ENCODE results near the gene CX3CR1.
"Not testable (repeated sequence)": the region's sequence is repeated elsewhere in the genome, so short reads cannot be mapped to it uniquely, and the experiment has no call there.

CX3CR1 gene, protein sequence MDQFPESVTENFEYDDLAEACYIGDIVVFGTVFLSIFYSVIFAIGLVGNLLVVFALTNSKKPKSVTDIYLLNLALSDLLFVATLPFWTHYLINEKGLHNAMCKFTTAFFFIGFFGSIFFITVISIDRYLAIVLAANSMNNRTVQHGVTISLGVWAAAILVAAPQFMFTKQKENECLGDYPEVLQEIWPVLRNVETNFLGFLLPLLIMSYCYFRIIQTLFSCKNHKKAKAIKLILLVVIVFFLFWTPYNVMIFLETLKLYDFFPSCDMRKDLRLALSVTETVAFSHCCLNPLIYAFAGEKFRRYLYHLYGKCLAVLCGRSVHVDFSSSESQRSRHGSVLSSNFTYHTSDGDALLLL

DNA sequence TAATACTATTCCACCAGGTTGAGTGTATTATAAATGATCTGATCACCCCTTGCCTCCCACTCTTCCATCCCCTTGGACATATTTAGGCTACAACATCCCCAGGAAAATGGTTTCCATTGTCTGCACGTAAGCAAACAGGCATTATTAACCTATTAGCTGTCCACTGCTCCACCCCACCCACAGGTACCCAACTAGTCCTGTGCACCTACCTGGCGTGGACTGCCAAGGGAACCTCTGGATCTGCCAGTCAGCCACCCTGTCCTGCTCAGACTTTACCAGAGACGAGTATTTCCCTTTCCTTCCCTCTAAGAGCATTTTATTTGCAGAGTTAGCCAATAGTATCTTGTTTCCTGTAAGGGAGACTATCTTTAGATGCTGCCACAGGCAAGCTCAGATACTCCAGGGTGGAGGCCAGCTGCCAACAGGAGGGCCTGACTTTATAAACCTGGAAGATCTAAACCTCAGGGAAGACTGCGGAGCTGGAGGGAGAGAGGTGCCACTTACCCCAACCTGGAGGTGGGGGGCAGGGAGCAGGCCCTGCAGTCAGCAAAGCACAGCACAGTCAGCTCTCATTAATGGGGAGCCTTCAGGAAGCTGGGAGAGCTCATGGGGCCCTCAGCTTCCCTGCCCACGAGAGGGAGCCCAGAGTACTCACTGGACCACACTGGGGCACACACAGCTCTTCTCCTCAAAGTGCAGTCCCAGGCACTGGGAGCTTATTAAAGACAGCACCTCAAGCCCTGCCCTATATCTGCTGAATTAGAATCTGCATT, at the start of gene CX3CR1:
TSS of gene CX3CR1 (minus strand) at position 292 of the 773 bp plus-strand sequence. CDS start 13,527 bp downstream, outside the sequence.
- DNase-seq, result no peak

DNA sequence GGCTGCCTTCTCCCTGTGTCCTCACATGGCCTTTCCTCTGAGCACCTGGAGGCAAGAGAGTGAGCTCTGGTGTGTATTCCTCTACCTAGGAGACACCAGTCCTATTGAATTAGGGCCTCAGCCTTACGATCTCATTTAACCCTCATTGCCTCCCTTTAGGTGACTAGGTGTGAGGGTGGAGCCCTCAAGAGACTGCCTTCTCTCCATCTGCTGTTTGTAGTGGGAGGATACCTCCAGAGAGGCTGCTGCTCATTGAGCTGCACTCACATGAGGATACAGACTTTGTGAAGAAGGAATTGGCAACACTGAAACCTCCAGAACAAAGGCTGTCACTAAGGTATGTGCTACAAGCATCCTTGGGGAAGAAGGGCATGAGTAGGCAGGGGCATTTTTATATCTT, 49.7 kb upstream of the CX3CR1 start, which contains the start of gene CCR8:
TSS of gene CCR8 (plus strand) at position 217 of the 400 bp plus-strand sequence. CDS start 2,623 bp downstream, outside the sequence.
- no peak for DNase-seq

DNA sequence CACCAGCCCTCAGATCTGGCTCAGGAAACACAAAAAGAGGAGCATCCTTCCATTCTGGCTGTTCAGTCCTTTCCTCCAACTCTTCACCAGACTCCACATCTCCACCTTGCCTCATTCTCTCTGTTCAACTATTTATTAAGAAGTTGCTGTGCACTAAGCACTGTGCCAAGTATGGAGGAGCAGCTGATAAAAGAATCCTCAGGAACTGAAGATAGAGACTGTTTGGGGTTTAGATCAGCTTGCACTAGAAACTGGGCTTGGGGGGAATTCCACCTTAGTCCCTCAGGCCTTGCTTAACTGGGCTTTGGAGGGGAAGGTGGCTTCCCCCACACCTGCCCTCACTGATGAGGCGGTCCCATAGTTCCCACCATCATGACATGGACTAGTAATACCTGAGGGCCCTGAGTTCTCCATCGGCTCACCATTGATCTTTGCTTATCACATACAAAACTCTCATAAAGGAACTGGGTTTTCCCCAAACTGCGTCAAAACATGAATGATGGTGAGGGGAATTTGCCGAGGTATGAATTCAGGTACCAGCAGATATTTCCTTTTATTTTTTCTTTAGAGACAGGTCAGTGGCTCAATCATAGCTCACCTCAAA, 48.0 kb upstream of the CX3CR1 start:
- no peak for DNase-seq

DNA sequence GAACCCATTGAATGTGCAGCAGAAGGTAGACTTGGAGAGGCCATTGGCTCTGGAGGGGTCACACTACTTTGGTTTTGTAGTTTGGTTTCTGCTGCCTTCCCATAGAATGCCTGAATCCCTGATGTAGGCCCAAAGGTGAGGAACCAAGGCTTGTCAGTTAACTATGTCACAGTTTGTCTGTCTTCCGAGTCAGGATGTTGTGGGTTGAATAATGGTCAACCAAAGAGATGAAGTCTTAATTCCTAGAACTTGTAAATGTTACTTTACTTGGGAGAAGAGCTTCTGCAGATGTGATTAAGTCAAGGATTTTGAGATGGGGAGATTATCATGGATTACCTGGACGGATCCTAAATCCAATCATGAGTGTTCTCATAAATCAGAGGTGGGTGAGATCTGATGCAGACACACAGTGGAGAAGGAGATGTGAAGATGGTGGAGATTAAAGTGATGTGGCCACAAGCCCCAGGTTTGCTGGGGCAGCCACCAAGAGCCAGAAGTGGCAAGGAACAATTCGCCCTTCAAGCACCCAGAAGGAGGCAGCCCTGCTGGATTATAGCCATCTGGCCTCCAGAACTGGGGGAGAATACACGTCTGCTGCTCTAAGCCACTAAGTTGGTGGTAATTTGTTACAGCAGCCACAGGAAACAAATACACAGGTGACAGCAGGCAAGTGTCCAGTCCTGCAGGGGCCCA, 47.4 kb upstream of the CX3CR1 start:
- DNase-seq, result no peak

DNA sequence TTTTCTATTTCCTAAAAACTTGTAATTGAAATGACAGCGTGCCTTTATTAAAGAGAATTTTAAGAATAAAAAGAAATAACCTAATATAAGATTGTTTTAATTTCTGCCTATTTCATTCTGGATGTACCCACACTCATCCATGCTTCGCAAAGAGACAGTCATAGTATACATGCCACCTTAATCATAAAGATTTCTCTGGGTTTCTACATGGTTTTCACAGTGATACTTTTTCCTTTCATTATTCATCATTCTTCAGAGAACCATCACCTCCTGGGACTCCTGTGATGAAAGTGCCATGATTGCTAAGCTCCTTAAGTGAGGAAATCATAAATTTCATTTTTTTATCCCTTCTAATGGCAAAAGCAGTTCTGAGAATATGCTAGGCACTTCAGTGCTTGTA, 45.4 kb upstream of the CX3CR1 start:
- no peak for DNase-seq

DNA sequence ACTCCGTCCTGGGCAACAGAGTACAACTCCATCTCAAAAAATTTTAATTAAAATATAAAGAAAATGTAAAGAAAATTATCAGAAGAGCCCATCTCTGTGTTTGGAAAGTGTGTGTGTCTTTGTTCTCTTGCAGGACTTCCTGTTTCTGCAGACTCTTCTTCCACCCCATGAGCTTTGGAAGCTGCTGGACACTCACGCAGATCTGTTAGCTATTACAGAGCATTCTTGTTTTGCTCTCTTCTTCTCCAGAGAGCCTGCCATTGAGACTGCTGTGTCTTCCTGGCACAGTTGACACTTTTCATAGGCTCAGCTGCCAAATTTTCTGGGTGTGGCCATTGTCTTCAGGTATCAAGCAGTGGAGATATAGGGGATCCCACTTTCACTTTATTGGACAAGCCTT, 43.7 kb upstream of the CX3CR1 start:
- DNase-seq, result no peak

DNA sequence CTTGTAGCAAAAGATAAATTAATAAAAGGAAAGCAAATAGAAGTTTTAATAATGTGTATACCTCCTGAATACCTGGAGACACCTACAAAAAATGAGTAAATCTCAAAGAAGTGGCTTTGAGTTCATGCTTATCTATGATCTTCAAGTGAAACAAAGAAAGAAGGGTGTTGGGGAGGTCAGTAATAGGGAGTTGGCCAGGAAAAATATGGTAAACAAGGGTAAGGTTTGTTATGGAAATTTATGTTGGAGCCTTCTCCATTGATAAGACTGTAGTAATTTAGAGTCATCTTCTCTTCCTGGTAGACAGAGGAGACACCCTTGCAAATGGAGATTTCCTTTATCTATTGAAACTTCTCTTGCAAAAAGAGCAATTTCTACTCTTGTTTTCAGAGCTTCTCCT, 43.1 kb upstream of the CX3CR1 start:
- no peak for DNase-seq

DNA sequence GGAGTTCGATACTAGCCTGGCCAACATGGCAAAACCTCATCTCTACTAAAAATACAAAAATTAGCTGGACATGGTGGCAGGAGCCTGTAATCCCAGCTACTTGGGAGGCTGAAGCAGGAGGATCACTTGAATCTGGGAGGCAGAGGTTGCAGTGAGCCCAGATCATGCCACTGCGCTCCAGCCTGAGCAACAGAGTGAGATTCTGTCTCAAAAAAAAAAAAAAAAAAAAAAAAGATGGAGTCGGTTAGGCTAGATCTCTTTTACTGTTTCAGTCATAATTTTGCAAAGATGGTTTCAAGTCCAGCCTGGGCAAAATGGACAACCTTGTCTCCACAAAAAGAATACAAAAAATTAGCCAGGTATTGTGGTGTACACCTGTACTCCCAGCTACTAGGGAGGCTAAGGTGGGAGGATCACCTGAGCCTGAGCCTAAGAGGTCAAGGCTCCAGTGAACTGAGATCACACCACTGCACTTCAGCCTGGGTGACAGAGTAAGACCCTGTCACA, 42.4 kb upstream of the CX3CR1 start:
- DNase-seq, result not testable (repeated sequence)

DNA sequence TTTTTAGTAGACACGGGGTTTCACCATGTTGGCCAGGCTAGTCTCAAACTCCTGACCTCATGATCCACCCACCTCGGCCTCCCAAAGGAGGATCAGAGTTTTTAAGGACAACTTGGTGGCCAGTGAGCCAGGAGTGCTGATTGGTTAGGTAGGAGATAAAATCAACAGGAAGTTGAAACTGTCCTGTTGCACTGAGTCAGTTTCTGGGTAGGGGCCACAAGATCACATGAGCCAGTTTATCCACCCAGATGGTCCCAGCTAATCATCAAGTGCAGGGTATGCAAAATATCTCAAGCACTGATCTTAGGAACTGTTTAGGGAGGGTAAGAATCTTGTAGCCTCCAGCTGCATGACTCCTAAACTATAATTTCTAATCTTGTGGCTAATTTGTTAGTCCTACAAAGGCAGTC, 41.7 kb upstream of the CX3CR1 start:
- DNase-seq, result not testable (repeated sequence)

DNA sequence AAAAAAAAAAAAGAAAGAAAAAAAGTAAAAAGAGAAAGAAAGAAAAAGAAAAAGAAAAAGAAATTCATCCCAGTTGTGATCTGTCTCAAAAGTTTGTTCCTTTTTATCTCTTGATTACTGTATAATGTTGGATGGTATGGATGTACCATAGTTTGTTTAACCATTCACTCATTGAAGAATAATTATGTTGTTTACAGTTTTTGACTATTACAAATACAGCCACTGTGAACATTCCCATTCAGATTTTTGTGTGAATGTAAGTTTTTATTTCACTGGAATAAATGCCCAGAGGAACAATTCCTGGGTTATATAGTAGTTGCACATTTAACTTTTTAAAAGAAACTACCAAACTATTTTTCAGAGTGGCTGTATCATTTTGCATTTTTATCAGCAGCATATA, 39.4 kb upstream of the CX3CR1 start:
- no peak for DNase-seq

DNA sequence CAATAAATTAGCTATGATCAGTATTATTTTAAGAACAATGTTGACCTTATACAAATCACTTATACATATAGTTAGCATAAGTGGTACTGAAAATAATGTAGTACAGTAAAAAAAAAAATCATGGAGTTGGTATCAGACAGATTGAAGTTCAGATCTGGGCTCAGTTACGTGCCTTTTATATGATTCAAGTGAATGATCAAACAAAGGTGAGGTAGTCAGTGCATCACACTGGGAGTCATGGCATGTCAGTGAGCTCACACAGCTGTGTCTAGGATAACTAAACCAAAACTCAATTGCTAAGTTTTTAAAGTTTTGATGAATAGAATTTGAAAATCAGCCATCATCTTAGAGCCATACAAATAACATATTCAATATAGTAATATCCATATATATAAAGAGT, 38.5 kb upstream of the CX3CR1 start:
- DNase-seq, result no peak

DNA sequence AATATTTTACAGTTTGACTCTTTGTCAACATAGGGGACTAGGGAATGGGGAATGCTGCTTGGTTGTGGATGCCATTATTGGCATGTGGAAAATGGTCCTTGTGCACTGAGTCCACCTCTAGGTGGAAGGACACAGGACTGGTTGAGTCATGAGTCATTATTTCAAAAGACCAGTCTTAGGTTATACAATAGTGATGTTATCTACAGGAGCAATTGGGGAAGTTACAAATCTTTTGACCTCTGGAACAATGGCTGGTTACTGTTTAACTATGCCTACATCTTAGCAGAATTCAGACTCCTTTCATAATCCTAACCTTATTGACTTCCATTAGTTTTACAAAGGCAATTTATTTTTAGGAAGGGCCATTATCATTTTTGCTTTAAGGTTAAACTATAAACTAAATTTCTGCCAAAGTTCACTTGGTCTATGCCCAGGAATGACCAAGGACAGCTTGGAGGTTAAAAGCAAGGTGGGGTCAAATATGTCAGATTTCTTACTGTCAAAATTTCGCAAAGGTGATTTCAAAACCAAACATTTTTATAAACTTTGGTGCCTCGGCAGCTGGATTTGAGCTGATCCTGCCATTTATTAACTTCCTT, 37.8 kb upstream of the CX3CR1 start:
- no peak for DNase-seq

DNA sequence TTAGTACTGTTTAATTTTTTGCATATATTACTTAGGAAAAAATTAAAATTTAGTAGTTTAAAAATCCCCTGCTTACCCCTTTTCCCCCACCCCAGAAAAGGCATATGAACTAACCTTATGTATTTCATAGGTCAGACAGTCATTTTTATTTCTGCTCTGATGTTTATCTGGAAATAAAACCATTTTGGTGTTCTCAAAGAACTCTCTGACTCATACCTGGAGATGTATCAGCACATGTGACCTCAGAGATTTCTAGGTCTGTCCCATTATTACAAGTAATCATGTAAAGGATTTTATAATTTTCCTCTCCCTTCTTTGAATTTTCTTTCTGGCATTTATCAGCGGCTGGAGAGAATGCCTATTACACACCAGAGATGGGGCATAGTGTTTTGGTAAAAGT, 35.6 kb upstream of the CX3CR1 start:
- no peak for DNase-seq

DNA sequence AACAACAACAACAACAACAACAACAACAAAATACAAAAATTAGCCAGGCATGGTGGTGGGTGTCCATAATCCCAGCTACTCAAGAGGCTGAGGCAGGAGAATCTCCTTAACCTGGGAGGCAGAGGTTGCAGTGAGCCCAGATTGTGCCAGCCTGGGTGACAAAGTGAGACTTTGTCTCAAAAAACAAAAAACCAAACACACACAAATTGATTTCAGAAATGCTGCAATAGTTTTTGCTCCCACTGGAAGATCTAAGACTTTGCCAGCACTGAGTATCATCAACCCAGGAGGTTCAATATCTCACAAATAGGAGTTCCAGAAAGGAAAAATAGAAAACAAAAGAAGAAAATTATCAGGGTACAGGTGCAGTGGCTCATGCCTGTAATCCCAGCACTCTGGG, 33.5 kb upstream of the CX3CR1 start:
- DNase-seq, result no peak

DNA sequence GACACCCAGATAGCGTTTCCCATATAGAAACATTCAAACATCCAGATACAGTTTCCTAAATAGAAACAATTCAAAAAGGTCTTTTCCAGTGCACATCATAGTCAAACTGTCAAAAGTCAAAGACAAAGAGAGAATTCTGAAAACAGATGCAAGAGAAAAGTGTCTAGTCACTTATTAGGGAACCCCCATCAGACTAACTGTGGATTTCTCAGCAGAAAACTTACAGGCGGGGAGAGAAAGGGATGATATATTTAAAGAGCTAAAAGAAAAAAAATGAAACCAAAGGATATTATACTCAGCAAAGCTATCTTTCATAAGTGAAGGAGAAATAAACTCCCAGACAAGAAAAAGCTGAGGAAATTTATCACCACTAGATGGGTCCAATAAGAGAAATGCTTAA, 22.3 kb upstream of the CX3CR1 start:
- no peak for DNase-seq

DNA sequence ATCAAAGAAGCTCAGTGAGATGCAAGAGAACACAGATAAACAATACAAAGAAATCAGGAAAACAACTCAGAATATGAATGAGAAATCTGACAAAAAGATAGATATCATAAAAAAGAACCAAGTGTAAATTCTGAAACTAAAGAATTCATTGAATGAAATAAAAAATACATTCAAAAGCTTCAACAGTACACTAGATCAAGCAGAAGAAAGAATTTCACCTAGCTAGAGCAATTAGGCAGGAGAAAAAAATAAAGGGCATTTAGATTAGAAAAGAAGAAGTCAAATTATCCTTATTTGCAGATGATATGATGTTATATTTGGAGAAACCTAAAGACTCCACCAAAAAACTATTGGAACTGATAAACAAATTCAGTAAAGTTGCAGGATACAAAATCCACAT, 19.4 kb upstream of the CX3CR1 start:
- no peak for DNase-seq

DNA sequence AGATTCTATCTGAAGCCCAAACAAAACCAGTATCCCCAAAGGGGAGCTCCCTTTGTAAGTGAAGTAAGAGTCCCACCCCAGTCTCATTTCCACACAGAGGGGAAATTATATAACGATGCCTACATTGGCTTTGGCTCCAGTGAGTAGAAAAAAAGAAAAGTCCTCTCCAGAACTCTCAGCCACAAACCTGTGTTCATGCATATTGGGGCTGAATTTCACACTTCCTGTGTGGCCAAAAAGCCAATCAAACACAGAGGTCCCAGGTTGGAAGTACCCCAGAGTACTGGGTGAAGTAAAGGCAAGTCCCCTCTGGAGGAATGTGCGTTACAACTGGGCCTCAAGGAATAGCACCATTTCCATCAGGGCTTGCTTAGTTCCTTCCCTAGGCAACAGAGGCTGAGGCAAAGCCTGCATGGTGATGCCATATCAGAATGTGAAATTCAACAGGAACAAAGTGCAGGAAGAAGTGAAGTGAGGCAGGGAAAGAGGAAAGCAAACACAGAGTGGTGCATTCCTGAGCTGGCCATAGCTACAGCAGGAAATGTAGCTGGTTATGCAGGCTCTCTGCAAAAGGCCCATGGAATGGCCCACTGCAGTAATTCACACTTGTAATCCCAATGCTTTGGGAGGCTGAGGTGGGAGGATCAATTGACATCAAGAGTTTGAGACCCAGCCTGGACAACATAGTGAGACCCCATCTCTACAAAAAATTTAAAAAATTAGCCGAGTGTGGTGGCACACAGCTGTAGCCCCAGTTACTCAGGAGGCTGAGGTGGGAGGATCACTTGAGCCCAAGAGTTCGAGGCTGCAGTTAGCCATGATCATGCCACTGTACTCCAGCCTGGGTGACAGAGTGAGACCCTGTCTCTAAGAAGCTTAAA, 16.6 kb upstream of the CX3CR1 start:
- DNase-seq, result no peak

DNA sequence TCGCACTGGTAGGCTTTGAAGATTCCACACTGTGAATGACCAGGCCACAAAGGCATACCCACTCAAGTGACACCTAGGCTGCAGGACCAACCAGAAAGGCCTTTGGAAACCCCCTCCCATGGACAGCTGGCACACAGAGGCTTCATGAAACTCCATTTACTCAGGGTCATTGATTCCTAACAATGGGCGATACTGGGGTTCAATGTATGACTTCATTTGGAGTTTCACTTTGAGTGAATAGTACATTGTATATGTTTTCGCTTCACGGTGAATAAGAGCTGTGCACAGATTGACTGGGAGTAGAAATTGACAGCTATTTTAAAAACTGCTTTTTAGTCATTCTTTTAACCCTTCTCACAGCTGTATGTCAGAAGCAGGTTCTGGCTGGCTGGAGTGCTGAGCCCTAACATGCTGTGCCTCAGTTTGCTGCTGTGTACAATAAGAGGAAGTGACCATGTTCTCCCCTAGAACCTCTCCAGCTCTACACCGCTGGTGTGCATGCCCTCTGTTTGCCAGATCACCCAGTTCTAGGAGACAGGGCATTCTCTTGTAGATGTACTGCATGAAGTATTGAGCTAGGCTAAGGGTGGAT, 15.4 kb upstream of the CX3CR1 start:
- no peak for DNase-seq

DNA sequence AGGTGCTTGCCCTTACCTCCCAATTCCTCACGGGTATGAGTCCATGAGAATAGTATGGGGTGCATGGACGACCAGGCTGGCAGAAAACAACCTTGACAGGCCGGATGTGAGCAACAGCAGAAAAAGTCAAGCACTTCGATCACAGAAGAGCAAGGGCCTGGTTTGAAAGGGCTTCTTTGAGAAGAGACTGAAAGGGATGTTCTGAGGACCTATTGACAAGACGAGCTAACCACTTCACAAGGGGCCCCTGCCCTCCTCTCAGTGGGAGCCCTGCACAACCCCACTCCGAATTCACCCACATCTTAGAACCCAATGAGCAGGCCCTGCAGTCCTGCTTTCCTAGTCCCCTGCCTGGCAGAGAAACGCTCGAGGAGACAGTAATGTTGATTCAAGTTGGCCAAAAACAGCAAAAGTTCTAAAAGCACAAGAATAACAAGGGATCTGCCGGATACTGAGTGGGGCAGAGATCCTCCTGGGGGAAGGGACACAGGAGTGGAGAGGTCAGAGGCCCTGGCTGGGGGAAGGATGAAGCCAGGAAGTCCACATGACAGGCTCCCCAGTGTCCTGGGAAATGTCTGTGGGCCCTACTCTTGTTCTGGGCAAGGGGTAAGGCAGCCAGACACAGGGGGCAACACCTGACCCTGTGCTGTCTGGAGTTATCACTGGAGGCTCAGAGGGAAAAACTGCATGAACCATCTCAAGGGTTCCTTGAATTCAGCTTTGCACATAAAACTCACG, 14.8 kb upstream of the CX3CR1 start:
- no peak for DNase-seq

DNA sequence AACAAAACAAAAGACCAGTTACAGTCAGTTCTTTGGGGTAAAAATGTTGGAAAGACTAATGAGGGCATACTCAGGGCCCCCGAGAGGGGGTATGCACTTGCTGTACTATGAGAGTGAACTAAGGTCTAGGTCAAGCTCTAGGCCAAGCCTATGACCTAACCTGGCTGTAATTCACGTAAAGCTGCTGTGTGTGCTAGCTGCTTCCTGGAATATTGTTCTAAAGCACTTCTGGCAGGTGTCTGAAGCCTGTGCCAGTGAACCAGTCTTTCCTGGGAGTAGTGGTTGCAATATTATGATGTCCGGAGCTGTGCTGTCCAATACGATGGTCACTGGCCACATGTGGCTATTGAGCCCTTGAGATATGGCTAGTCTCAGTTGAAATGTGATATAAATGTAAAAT, 13.1 kb upstream of the CX3CR1 start:
- no peak for DNase-seq

All from activated gamma-delta T cell treated with Interleukin-2 at 50 U/mL for 16 hours (primary cell).